AG09319 (cell line): ENCODE measurements around the gene LRBA.

Experiments used
- DNase-seq: peaks from one replicate; pipeline ENCODE4 v3.0.0-alpha.2; 2010; ENCODE audit warnings: low read depth; ENCODE audit errors: extremely low read depth
- TF ChIP-seq, protein P1 (sequence below): IDR thresholded peaks from 2 replicates; pipeline ENCODE4 v1.5.1; 2011; ENCODE audit warnings: low read depth, mild to moderate bottlenecking, inconsistent platforms, low read length, moderate library complexity

Gene LRBA

DNA sequence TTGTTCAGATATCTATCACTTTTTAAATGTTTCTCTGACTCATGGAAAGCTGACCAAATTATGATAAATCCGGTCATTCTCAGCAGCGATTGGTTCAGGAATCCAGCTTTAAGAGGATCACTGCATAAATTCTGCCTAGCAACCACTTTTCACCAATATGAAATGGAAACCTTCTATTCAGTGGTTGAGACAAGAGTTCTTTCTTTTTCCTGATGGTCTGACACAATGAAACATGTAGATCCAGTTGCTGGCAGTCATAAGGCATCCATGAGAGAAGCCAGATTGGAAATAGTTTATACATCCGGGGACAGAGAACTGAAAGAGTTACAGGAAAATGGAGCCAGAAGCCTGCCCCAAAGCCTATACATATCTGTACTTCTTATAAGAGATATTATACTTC is 406.0 kb downstream of the LRBA start:
- no peak for DNase-seq
- TF ChIP-seq, protein P1, sequence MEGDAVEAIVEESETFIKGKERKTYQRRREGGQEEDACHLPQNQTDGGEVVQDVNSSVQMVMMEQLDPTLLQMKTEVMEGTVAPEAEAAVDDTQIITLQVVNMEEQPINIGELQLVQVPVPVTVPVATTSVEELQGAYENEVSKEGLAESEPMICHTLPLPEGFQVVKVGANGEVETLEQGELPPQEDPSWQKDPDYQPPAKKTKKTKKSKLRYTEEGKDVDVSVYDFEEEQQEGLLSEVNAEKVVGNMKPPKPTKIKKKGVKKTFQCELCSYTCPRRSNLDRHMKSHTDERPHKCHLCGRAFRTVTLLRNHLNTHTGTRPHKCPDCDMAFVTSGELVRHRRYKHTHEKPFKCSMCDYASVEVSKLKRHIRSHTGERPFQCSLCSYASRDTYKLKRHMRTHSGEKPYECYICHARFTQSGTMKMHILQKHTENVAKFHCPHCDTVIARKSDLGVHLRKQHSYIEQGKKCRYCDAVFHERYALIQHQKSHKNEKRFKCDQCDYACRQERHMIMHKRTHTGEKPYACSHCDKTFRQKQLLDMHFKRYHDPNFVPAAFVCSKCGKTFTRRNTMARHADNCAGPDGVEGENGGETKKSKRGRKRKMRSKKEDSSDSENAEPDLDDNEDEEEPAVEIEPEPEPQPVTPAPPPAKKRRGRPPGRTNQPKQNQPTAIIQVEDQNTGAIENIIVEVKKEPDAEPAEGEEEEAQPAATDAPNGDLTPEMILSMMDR: no peak

DNA sequence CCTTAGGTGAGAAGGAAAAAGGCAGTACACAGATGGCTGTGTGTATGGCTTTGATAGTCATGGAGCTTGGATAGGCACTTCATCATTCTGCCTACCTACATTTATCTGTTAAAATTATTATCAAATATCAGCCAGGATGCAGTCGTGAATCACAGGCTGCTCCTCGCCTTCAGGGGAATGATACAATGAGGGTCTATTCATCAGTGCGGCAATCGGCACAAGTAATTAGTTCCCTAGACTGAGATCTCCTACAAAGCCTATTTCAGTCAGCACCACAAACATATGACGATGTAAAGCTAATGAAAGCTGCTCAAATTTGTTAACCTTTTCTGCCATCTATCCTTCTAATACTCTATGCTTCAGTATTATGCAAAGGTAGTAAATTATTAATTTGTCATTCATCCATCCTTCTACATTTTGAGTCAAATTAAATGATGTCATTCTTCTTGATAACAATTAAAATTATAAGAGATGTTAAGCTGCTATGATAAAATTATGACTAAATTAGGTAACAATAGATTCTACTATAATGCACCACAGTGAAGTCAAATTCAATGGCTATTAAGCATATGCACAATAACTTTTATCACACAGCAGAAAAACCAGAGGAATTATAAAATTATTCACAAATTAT is 414.2 kb downstream of the LRBA start:
- TF ChIP-seq, protein P1: no peak
- no peak for DNase-seq

DNA sequence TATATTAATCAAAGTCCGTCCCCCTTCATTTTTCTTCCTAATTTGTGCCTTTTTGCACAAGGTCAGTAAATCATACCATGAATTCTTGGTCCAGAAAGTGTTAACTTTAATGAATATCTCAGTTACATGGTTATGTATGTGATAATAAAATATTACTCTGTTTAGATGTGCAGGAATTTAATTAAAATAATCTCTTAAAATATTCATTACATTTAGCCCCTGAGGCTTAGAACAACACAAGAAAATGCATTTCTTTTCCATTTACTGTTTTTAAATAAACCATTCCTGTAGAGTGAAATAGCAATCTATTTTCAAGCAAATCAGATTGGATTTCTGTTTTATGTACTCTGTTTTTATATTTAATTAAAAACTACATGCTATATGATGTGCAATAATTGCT is 415.5 kb downstream of the LRBA start:
- TF ChIP-seq, protein P1: no peak
- DNase-seq: no peak

DNA sequence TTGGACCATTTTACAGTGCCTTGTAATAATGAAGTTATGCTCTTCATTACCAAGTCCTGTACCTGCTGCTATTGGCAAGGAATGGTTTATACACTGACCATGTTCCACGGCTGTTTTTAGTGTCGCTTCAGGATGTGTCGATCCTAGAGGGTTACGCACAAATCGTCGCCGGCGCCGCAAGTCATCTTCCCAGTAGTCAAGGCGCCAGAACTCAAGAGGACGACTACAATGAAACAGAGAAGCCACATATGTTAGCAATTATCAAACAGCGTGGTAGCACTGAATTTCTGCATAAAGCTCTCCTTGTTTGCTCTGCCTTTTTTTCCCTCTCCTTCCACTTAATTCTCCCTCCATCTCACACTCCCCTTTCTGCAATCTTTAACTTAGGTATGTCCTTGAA is 416.2 kb downstream of the LRBA start:
- DNase-seq: no peak

DNA sequence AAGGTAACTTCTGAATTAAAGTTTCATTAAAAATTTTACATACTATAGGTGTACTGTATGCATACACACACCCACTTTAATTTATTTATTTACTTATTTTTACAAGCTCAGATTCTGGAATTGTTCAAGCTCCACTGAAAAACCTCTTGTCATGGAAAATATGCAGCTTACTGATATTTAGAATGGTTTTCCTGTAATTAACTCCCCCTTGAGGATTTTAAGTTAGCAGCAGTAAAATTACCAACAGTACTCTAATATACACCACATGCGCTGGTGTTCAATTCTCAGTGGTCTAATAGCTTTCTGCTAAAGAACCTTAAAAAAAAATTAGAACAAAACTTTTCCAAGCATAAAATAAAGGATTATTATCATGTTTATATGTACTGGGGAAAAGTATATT is 421.1 kb downstream of the LRBA start:
- peak; percentile 74 for DNase-seq
- TF ChIP-seq, protein P1: peak; percentile 31

More for the DNA sequence above, 416.2 kb downstream of the LRBA start:
- TF ChIP-seq, protein P1: no peak

DNA sequence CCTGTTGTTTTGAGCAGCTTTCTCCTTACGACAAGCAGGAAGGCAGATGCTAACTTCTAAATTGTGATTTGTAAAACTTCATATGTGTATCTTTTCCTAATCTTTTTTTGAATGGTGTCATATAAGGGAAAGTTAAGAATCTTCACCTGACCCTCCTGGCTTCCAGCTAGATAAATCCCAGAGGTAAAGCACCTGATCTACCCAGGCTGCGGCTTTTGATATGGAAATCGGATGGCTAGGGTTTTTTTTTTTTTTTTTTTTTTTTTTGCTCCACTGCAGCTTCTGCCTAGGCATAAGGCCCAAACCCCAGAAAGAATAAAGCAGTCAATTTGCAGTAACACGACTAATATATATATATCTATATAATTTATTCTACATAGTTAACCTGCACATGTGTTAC is 423.2 kb downstream of the LRBA start:
- TF ChIP-seq, protein P1: no peak
- DNase-seq: no peak

DNA sequence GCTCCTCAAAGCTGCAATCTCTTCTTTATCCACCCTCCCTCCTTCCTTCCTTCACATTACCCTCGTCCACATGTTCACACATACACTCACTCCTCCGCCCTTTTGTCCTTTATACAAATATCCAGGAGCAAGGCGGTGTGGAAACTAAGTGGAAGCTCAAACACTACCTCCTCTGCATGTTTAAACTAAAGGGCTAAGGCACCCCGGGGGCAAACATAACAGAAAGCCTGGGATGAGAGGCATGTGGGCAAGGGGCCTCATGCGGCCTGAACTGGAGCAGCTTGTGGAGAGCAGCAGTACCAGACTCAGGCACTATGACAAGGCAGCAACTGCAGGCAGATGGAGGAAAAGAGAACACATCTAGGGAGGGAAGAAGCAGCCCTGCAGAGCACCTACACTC is 423.7 kb downstream of the LRBA start:
- no peak for DNase-seq
- TF ChIP-seq, protein P1: no peak; the same call in 1 of the 2 replicates
